GM12878 (cell line): ENCODE measurements around the gene GSTT4. TPM values are rescaled to one million over a fixed set of nuclear protein-coding genes. Genes with fewer than 3 reads are reported as not detected.

Source experiments
- ATAC-seq: fragments of 200-7000 bp; cut with Tn5 transposase; 3 replicates; pipeline ENCODE4 v1.9.1; 2020; ENCODE audit warnings: mild to moderate bottlenecking, moderate library complexity
- BruUV-seq: library from RNA; stranded (reverse); fragments of 400-500 nt; replicated peaks from 2 replicates; lab custom pipeline; 2021; lab: Mats Ljungman, UMichigan
- CTCF ChIA-PET: fragments of 300-600 bp; sonication (Branson Sonifier 250); formaldehyde crosslinking; extraction: SDS; loops from one replicate; lab custom pipeline; 2021; ENCODE audit warnings: inconsistent platforms; lab: Yijun Ruan, JAX
- POLR2A ChIA-PET: fragments of 350-600 bp; formaldehyde crosslinking; extraction: SDS; loops from one replicate; lab custom pipeline; 2021; ENCODE audit warnings: inconsistent platforms; lab: Charles Lee
- RAD21 ChIA-PET: fragments of 300-600 bp; sonication (Branson Sonifier 250); formaldehyde crosslinking; loops from one replicate; lab custom pipeline; 2023; ENCODE audit warnings: antibody characterized with exemption; ENCODE audit not compliant: unreplicated experiment; lab: Charles Lee
- SMC1A ChIA-PET: fragments of 300-600 bp; sonication (Branson Sonifier 250); formaldehyde crosslinking; loops from one replicate; lab custom pipeline; 2023; ENCODE audit not compliant: unreplicated experiment, uncharacterized antibody; lab: Charles Lee
- DNase-seq: peaks from one replicate; pipeline ENCODE4 v3.0.0-alpha.2; 2011; ENCODE audit warnings: low read depth, low spot score
- FAIRE-seq: peaks from 3 replicates; lab custom pipeline; 2011; peaks lifted over from hg19 to GRCh38; lab: Jason Lieb, UNC
- H2AFZ ChIP-seq: 2 replicates; pipeline ENCODE4 v1.6.0; 2011; ENCODE audit warnings: low read depth, low read length, control low read depth; ENCODE audit not compliant: control insufficient read depth
- H3K27ac ChIP-seq: 2 replicates; pipeline ENCODE4 v1.5.1; 2011; ENCODE audit warnings: control low read depth; ENCODE audit not compliant: control insufficient read depth, insufficient read depth
- H3K27me3 ChIP-seq, 2 experiments: replicated peaks in 1 of 2; 2 replicates each; pipeline versions ENCODE4 v1.6.0 to v1.6.1; 2011; ENCODE audit warnings: low read length in 1 of 2; ENCODE audit not compliant: control insufficient read depth in 2 of 2, insufficient read depth in 2 of 2
- H3K36me3 ChIP-seq, 2 experiments: 2 replicates each; pipeline ENCODE4 v1.5.1; 2011; ENCODE audit warnings: low read length in 1 of 2; ENCODE audit not compliant: control insufficient read depth in 2 of 2, insufficient read depth in 2 of 2
- H3K4me1 ChIP-seq: 2 replicates; pipeline ENCODE4 v1.6.1; 2011; ENCODE audit warnings: mild to moderate bottlenecking, low read length, moderate library complexity, mixed read lengths; ENCODE audit not compliant: control insufficient read depth, insufficient read depth
- H3K4me2 ChIP-seq: 2 replicates; pipeline ENCODE4 v1.6.0; 2011; ENCODE audit warnings: control low read depth; ENCODE audit not compliant: control insufficient read depth, insufficient read depth
- H3K4me3 ChIP-seq: fragments of 200-600 bp; sonication (generic); 2 replicates; pipeline ENCODE4 v1.5.1; 2016
- H3K79me2 ChIP-seq: 2 replicates; pipeline ENCODE4 v1.6.0; 2011; ENCODE audit warnings: low read length; ENCODE audit not compliant: control insufficient read depth, insufficient read depth
- H3K9ac ChIP-seq: 2 replicates; pipeline ENCODE4 v1.8.0; 2011; ENCODE audit warnings: low read length, control low read depth, mixed read lengths; ENCODE audit not compliant: control insufficient read depth, insufficient read depth
- H3K9me3 ChIP-seq: replicated peaks from 3 replicates; pipeline ENCODE4 v1.5.1; 2011; ENCODE audit warnings: mild to moderate bottlenecking, low read length; ENCODE audit not compliant: control insufficient read depth, insufficient read depth
- H4K20me1 ChIP-seq: 2 replicates; pipeline ENCODE4 v1.6.0; 2011; ENCODE audit not compliant: control insufficient read depth, insufficient read depth
- E2F8 ChIP-seq: fragments of 450-650 bp; IDR thresholded peaks from 2 replicates; pipeline ENCODE4 v1.6.1; 2018; ENCODE audit warnings: mild to moderate bottlenecking, low read depth, moderate library complexity; ENCODE audit not compliant: partially characterized antibody
- EGR1 ChIP-seq, 2 experiments: IDR thresholded peaks; 1 replicate in 1 of 2; 2 replicates in 1 of 2; pipeline ENCODE4 v1.6.1; 2011 to 2012; ENCODE audit warnings: low read depth in 2 of 2, low read length in 2 of 2, borderline replicate concordance in 1 of 2, mild to moderate bottlenecking in 1 of 2, moderate library complexity in 1 of 2
- EZH2 ChIP-seq: IDR thresholded peaks from 2 replicates; pipeline ENCODE4 v1.6.1; 2012; ENCODE audit warnings: low read depth, mild to moderate bottlenecking, control low read depth, inconsistent platforms, low read length, borderline replicate concordance; ENCODE audit not compliant: control insufficient read depth
- FOS ChIP-seq: IDR thresholded peaks from 3 replicates; pipeline ENCODE4 v1.6.1; 2011; ENCODE audit warnings: borderline replicate concordance; ENCODE audit not compliant: insufficient read length; ENCODE audit errors: extremely low read depth
- FOXK2 ChIP-seq: fragments of 450-650 bp; IDR thresholded peaks from 2 replicates; pipeline ENCODE4 v1.6.1; 2017; ENCODE audit warnings: mild to moderate bottlenecking, moderate library complexity
- MEF2B ChIP-seq: fragments of 450-650 bp; IDR thresholded peaks from 2 replicates; pipeline ENCODE4 v1.6.1; 2018; ENCODE audit warnings: mild to moderate bottlenecking, moderate library complexity; ENCODE audit not compliant: partially characterized antibody, poor library complexity, severe bottlenecking
- MYB ChIP-seq: fragments of 150-350 bp; IDR thresholded peaks from 2 replicates; pipeline ENCODE4 v1.6.1; 2014; ENCODE audit warnings: mild to moderate bottlenecking, low read depth, low read length, borderline replicate concordance
- NR2F1 ChIP-seq: fragments of 450-650 bp; conservative IDR thresholded peaks from 2 replicates; pipeline ENCODE4 v1.6.1; 2017; ENCODE audit warnings: mild to moderate bottlenecking
- POLR2A ChIP-seq: IDR thresholded peaks from 2 replicates; pipeline ENCODE4 v1.6.1; 2011; ENCODE audit warnings: low read depth, mild to moderate bottlenecking, low read length
- POLR2AphosphoS2 ChIP-seq: IDR thresholded peaks from 2 replicates; pipeline ENCODE4 v1.6.1; 2011; ENCODE audit warnings: low read depth, mild to moderate bottlenecking, low read length, improper control_type of control experiment, moderate library complexity
- RUNX3 ChIP-seq: IDR thresholded peaks from 2 replicates; pipeline ENCODE4 v1.6.1; 2012; ENCODE audit warnings: low read length, inconsistent platforms
- SP1 ChIP-seq: IDR thresholded peaks from one replicate; pipeline ENCODE4 v1.6.1; 2011; ENCODE audit warnings: low read depth, low read length
- SUPT20H ChIP-seq: IDR thresholded peaks from 2 replicates; pipeline ENCODE4 v1.6.1; 2011; ENCODE audit warnings: low read depth, mild to moderate bottlenecking, low read length, moderate library complexity, borderline replicate concordance; ENCODE audit not compliant: control insufficient read depth
- TBL1XR1 ChIP-seq: IDR thresholded peaks from 2 replicates; pipeline ENCODE4 v1.6.1; 2012; ENCODE audit warnings: low read depth, low read length, improper control_type of control experiment
- ZBED1 ChIP-seq: IDR thresholded peaks from 2 replicates; pipeline ENCODE4 v1.6.1; 2016; ENCODE audit warnings: borderline replicate concordance
- ZNF687 ChIP-seq: fragments of 450-650 bp; IDR thresholded peaks from 2 replicates; pipeline ENCODE4 v1.6.1; 2017; ENCODE audit warnings: mild to moderate bottlenecking, moderate library complexity
- WGBS: methylation state at CpG from one replicate; pipeline ENCODE4 v1.1.6; 2016; ENCODE audit warnings: low lambda C conversion rate; ENCODE audit not compliant: insufficient replicate concordance, insufficient coverage; ENCODE audit errors: missing lambda C conversion rate; 5-methylcytosine and 5-hydroxymethylcytosine counted together
- in situ Hi-C: fragments of 300-500 bp; cut with MboI; formaldehyde crosslinking; loops from 9 replicates; pipeline ENCODE4 v1.14.3; 2018; ENCODE audit warnings: mixed read lengths
- intact Hi-C: fragments of 100-400 bp; cut with micrococcal nuclease; formaldehyde crosslinking; loops from one replicate; pipeline ENCODE4 v1.14.2; 2022; ENCODE audit not compliant: unreplicated experiment
- polyA plus RNA-seq, 11 experiments: library from polyadenylated mRNA; depleted of rRNA in 4 of 11; unstranded in 6 of 11; stranded (reverse) in 5 of 11; fragments of >200 nt; fragmentation: Nextera tagmentation in 4 of 11; fragmentation: Illumina TruSeq in 1 of 11; extraction: Ambion mirVana in 4 of 11; extraction: Trizol in 1 of 11; gene quantifications; 1 replicate in 1 of 11; 2 replicates in 10 of 11; pipeline versions ENCODE4 v1.2.1 to v1.2.3, GENCODE V29; 2011 to 2016; ENCODE audit warnings: inconsistent platforms in 2 of 11, missing spikeins in 2 of 11, low read depth in 1 of 11
- total RNA-seq, 4 experiments: library from RNA; depleted of rRNA in 3 of 4; stranded (reverse); fragments of >200 nt in 3 of 4; fragmentation: Illumina TruSeq in 1 of 4; extraction: Trizol in 1 of 4; gene quantifications; 2 replicates each; pipeline versions ENCODE4 v1.2.1 to v1.2.3, GENCODE V29; 2013 to 2021

The GSTT4 gene
- total and polyA plus RNA-seq, 10 of the 15 experiments (the other 5 are each of a cell fraction or from before 2014, with no cell fraction given) = not detected

- CTCF ChIA-PET = interaction anchor here (1.2 to 1.3 kb wide), 2 partner anchors 13 to 16 kb away, joined by 3 to 4 read pairs; partner anchors contain the start of gene CABIN1
- WGBS = 99% methylated on average over 3 of the region's 3 CpGs
Measured at GRCh38 chr22:24026733-24027132, 21.5 kb upstream of the GSTT4 start.

More at GRCh38 chr22:24026733-24027132, 21.5 kb upstream of the GSTT4 start:
- TF ChIP-seq MEF2B (no peak), SUPT20H (no peak), RUNX3 (no peak), NR2F1 (no peak), POLR2A (no peak), EZH2 (no peak), EGR1 (IDR thresholded peaks at IDR 0.05; ENCODE audit: borderline replicate concordance in 1 of 2, low read depth in 2 of 2, low read length in 2 of 2) (no peak), FOXK2 (no peak), SP1 (no peak), TBL1XR1 (no peak), FOS (no peak), ZNF687 (no peak), ZBED1 (no peak), E2F8 (no peak), POLR2AphosphoS2 (no peak), MYB (no peak)
- peaks cover 5% of the 10 kb centered on the region; the same call in 1 of the 2 replicates for H4K20me1 ChIP-seq
- H3K79me2 ChIP-seq = peaks cover 21% of the 10 kb centered on the region
- H3K9me3 ChIP-seq = no peaks in the 10 kb centered on the region
- ATAC-seq (no peak), FAIRE-seq (no peak), DNase-seq (no peak)
- no peaks in the 10 kb centered on the region for H3K27me3 ChIP-seq
- H3K9ac ChIP-seq = no peak overlapping the region
- no peak overlapping the region for H3K4me2 ChIP-seq
- BruUV-seq = no TSS peak
- RAD21 ChIA-PET = no interaction called here
- H3K27ac ChIP-seq = no peak overlapping the region
- H3K36me3 ChIP-seq = peaks cover 1 to 3% of the 10 kb centered on the region in 2 experiments; a peak in 3 of 4 replicates
- H2AFZ ChIP-seq = no peak overlapping the region
- no peaks in the 10 kb centered on the region for H3K4me1 ChIP-seq
- SMC1A ChIA-PET = interaction anchor here (1.1 to 1.8 kb wide), 3 partner anchors 11 to 16 kb away, joined by 3 to 4 read pairs (median 3); no protein-coding TSS in a partner anchor
- no peak overlapping the region for H3K4me3 ChIP-seq
- intact Hi-C loops (no loop called here), in situ Hi-C loops (no loop called here)
- POLR2A ChIA-PET = interaction anchor here (1.2 kb wide), 1 partner anchor 15 kb away, joined by 4 read pairs; no protein-coding TSS in a partner anchor
